ENCODE results near the gene USP9X.
"Not testable (repeated sequence)": the region's sequence is repeated elsewhere in the genome, so short reads cannot be mapped to it uniquely, and the experiment has no call there.

USP9X gene

DNA sequence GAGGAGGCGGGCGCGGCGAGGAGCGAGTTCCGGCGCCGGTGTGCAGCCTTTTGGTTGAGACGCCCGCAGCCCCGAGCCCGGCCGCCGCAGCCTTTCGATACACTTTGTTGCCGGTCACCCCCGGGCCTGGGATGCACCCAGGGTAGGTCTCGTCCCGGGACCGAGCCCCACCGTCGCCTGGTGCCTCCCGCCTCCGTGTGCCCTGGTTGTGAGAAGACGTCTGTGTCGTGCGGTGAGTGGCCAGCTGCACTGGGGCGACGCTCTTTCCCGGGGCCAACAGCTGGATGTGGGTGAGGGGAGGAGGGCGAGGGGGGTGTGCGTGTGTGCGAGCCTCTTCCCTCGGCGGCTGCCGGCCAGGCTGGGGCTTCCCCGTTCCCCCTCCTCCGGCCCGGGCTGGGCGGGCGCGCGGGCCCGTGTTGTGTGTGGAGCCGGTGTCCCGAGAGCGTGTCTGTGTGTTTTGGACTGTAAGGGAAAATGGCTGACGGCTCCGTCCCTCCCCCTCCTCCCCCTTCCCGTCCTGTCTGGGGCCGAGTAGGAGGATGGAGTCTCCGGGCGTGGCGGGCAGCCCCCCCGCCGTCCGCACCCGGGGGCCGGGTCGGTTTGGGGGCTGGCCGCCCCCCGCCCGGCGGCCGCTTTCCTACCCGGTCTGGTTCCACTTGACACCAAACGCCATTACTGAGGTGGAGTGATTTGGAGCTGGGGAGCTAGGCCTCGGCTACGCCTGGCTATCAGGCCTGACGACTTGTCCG, 807 bp downstream of the USP9X start:
- FAIRE-seq (peak; percentile 89), DNase-seq (ENCODE audit: insufficient read length, low spot score) (peak; percentile 5)

DNA sequence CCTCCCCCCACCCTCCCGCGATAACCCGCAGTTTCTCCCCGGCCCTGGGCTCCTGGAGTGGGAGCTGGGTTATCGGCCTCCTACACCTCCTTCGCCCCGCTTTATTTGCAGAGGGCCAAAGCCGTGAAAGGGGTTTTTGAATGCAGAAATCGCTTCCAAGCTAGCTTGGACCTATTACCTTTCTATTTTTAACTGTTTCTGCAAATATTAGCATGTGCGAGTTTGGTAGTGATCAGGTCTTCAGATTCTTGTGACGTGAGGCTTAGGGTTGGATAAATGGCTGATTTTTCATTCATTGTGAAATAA, 1.3 kb downstream of the USP9X start:
- FAIRE-seq = no peak
- DNase-seq (ENCODE audit: insufficient read length, low spot score) = no peak

GRCh38 chrX:41087201-41087600, 2.0 kb downstream of the USP9X start:
- FAIRE-seq = peak; percentile 45
- DNase-seq (ENCODE audit: insufficient read length, low spot score) = no peak

DNA sequence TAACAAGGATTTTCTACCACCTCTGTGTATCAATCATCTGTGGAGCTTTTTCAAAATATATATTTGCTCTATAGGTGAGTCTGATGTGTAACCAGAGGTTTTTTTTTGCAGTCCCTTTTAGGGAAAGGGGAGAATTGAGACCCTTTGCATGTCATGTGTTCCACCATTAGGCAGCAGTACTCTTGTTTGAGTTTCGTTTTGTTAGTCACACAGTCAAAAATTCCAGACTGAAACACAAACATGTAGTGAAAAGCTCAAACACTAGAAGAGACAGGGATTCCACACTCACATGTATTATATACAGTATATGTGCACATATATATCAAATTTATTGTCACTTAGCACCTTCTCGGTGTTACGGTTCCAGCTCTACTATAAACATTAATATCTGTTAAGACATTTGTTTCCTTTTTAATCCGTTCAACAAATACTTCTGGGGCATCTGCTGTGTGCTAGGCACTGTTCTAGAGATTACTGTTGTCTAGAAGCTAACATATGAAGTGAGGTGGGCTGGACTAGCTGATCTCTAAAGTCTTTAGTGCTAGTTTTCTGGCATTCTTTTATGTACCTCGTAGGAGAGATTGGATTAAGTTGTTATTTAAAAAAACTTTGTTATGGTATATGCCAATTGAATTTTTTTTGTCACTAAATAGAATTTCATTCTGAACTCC, 5.5 kb downstream of the USP9X start:
- FAIRE-seq = no peak
- DNase-seq (ENCODE audit: insufficient read length, low spot score) = no peak

- no peak for FAIRE-seq
These were observed 7.5 kb downstream of the USP9X start for GRCh38 chrX:41092776-41093175.

DNA sequence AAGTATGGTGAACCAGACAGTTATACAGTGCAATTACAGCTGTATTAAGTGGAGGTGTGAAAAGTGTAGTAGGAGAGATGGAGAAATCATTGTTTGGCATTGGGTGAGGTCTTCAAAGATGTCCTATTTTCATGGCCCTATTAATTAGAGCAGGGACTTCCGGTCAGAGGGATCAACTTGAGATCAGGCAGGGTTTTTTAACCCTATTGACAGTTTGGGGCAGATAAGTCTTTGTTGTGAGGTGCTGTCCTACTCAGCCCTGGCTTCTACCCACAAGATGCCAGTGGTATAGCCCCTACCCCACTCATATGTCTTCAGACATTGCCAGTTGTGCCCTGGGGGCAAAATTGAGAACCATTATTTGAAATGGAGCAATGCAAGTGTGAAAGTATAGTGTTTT, 9.9 kb downstream of the USP9X start:
- DNase-seq (ENCODE audit: insufficient read length, low spot score) (no peak), FAIRE-seq (no peak)

More at GRCh38 chrX:41092776-41093175, 7.5 kb downstream of the USP9X start:
- no peak for DNase-seq (ENCODE audit: insufficient read length, low spot score)

- DNase-seq (ENCODE audit: insufficient read length, low spot score) (no peak), FAIRE-seq (no peak)
These were observed 10.7 kb downstream of the USP9X start for GRCh38 chrX:41095908-41096307.

DNA sequence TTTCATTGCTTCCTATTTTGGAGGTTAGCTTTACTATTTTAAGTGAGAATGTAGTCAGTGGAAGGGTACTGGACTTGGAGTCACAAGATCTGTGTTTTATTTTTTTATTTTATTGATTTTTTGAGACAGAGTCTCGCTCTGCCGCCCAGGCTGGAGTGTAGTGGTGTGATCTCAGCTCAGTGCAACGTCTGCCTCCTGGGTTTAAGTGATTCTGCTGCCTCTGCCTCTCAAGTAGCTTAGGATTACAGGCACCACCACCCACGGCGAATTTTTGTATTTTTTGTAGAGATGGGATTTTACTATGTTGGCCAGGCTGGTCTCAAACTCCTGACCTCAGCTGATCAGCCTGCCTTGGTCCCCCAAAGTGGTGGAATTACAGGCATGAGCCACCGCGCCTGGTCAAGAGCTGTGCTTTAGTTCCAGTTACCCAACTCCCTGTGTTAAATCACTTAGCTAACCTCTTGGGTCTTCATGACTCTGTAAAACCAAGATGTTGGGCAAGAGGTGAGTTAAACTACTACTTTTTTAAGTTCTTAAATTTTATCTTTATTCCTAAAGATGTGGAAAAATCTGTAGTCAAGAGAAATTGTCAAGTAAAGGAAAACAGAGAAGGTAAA, 11.2 kb downstream of the USP9X start:
- FAIRE-seq (no peak), DNase-seq (ENCODE audit: insufficient read length, low spot score) (no peak)

GRCh38 chrX:41097326-41097725, 12.1 kb downstream of the USP9X start:
- FAIRE-seq (no peak), DNase-seq (ENCODE audit: insufficient read length, low spot score) (no peak)

DNA sequence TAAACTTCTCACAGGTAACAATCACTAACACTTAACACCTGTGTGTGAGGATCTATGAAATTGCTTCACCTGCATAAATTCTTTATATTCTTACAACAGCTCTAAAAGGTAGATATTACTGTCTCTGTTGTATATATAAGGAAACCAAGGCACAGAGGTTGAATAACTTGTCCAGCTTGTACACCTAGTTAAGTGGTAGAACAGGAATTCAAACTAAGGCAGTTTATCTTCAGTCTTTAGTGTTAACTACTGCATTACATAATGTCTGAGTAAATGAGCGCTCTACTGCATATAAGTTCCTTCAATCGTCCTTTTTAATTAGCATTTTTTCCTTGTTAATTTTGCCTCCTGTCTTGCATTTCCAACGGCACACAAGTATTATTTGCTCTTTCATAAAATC, 15.0 kb downstream of the USP9X start:
- DNase-seq (ENCODE audit: insufficient read length, low spot score) (no peak), FAIRE-seq (peak; percentile 28)

DNA sequence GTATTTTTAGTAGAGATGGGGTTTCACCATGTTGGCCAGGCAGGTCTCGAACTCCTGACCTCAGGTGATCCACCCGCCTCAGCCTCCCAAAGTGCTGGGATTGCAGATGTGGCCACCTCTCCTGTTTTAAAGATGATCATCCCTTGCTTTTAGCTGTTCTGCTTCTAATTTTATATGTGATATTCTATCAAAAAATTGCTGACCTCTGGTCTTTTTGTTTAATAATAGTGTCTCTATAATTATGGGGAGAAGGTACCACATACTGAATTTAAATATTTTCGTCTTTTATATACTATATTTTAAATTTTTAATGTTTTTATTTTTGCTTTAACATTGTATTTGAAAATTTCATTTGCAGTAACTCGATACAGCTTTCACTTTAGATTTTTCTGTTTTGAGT, 15.6 kb downstream of the USP9X start:
- FAIRE-seq = no peak

DNA sequence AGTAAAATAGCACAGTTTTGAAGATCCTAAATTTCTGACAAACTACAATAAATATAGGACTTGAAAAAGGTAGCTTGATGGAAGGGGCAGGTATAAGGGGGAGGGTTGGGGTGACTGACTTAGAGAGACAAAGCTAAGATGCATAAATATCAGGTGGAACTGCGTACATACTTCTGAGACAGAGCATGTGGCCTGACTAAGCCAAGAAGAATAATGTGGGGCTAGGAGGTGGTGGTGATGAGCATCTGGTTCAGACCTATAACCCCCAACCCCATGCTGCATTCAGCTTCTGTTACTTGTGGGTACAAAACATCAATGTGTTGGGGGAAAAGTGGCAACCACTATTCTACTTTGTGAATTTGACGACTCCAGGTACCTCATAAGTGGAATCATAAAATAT, 19.8 kb downstream of the USP9X start:
- FAIRE-seq (no peak), DNase-seq (ENCODE audit: insufficient read length, low spot score) (no peak)

More for the DNA sequence above, 15.6 kb downstream of the USP9X start:
- no peak for DNase-seq (ENCODE audit: insufficient read length, low spot score)

DNA sequence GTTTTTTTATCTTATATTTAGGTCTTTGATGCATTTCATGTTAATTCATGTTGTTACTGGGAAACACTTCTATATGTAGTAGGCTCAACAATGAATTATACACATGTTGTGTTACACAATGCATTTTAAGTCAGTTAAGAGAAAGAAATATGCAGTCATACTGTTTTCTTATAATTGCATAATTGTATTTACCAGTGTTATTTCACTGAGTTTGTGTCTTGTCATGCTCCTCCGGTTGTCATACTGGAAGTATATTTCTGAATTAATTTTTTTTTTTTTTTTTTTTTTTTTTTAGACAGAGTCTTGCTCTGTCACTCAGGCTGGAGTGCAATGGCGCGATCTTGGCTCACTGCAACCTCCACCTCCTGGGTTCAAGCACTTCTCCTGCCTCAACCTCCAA, 21.0 kb downstream of the USP9X start:
- FAIRE-seq; DNase-seq (ENCODE audit: insufficient read length, low spot score): not testable (repeated sequence)

DNA sequence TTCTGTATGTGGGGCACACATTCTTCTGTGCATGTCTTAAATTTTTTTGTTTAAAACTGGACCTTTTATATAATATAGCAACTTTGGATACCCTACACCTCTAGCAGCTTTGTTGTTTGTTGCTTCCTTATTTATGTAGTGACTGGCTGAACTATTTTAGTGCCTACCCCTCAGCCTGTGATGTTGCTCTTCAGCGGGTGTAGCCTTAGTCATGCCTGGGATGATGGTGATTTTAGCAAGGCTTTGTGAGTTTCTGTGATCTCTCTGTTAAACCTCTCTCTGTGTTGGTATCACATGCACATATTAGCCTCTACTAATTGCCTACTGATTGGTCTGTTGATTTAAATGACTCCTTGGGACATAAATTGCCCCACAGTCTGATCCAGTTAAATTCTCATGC, 22.8 kb downstream of the USP9X start:
- FAIRE-seq = no peak
- DNase-seq (ENCODE audit: insufficient read length, low spot score) = no peak

GRCh38 chrX:41108463-41109205, 23.4 kb downstream of the USP9X start:
- no peak for FAIRE-seq
- DNase-seq (ENCODE audit: insufficient read length, low spot score) = no peak

DNA sequence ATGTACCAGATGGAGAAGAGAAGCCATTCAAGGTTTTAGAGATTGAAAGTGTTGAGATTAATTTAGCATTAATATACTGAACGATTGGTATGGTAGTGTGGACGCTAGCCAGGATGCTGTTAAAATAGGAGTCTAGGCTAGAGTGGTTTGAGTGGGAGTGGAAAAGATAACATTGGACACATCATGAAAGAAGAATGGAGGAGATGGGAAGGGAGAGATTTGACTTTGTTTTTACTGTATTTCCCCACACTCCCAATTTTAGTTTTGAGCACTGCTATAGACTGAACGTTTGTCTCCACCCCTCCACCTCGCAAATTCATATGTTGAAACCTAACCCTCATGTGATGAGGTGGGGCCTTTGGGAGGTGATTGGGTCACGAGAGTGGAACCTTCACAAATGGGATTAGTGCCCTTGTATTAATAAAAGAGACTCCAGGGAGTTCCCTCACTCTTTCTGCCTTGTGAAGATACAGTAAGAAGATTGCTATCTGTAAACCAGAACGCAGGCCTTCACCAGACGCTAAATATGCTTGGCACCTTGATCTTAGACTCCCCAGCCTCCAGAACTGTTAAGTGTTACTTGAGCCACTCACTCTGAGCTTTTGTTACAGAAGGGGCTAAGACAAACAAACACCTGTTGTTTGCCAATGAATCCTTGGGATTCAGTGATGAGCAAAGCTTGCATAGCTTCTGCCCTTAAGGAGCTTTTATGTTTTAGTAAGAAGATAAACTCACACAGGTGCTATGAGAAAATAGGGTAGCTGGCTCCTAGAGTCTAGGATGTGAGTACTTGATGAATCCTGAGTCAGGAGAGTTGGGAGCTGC, 25.8 kb downstream of the USP9X start:
- DNase-seq (ENCODE audit: insufficient read length, low spot score) = no peak

DNA sequence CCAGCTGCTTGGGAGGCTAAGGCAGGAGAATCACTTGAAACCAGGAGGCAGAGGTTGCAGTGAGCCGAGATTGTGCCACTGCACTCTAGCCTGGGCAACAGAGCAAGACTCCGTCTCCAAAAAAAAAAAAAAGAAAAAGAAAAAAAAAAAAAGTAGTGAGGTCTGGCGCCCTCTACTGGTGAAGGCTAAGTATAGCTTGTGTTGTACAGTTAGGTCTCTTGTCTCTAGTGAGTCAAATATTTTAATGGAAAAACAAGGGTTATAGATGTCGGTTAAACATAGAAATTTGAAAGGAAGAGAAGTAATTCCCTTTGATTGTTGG, 29.8 kb downstream of the USP9X start:
- DNase-seq (ENCODE audit: insufficient read length, low spot score) = not testable (repeated sequence)

More for the DNA sequence above, 25.8 kb downstream of the USP9X start:
- FAIRE-seq = no peak

DNA sequence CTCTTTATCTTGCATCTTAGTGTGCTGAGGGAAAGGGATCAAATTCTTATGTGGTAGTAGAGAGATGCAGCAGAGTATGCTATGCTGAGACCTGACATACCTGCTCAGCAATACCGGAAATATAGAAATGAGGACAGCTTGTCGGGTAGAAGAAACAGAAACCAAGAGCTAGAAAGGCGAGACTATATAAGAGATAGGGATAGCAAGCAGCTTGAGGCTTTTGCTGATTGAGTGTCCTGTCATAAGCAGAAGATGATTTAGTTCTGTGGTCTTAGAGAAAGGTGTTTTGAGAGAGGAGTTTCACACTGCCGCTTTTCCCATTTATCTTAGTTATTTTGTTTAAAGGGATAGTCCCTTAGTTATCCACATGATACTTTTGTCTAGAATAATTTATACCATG, 31.7 kb downstream of the USP9X start:
- DNase-seq (ENCODE audit: insufficient read length, low spot score) (peak; percentile 9), FAIRE-seq (peak; percentile 100)

More for the DNA sequence above, 29.8 kb downstream of the USP9X start:
- FAIRE-seq = not testable (repeated sequence)

GRCh38 chrX:41118156-41118555, 32.9 kb downstream of the USP9X start:
- DNase-seq (ENCODE audit: insufficient read length, low spot score) = no peak
- FAIRE-seq = no peak

DNA sequence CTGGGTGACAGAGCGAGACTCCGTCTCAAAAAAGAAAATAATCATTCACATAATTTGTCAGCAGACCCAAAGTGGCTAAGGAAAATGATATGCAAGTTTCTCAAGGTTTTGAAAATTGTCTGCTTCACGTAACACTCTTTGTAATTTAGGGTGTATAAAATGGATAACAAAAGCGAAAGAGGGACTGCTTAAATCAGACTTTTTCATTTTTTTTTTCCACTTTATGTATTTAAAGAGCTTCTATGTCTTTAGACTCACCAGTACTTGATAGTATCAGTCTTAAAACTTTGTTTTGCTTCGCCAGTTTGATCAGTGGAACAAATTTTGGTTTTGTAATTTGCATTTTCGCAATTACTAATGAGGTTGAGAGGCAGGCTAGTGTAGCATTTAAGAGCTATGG, 34.6 kb downstream of the USP9X start:
- DNase-seq (ENCODE audit: insufficient read length, low spot score) (no peak), FAIRE-seq (peak; percentile 91)

DNA sequence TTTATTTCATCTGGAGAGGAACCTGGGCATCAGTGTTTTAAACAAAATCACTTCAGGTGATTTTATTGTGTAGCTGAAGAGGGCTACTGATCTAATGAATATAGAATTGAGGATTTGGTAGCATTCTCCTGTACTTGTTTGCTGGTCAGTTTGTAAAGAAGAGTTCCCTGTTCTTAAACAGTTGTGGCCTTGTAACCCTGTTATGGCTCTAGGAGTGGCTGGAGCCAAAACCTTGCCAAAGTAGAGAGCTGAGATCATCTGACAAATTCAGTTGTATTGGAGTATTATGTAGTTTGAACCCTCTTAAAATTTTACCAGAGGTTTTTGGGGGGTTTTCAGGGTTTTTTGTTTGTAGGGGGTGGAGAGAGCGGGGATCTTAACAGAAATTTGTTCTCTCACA, 36.5 kb downstream of the USP9X start:
- FAIRE-seq (no peak), DNase-seq (ENCODE audit: insufficient read length, low spot score) (no peak)

Measured in GM19239 (cell line).